ENCODE measurements around the gene FUT8.

DNA sequence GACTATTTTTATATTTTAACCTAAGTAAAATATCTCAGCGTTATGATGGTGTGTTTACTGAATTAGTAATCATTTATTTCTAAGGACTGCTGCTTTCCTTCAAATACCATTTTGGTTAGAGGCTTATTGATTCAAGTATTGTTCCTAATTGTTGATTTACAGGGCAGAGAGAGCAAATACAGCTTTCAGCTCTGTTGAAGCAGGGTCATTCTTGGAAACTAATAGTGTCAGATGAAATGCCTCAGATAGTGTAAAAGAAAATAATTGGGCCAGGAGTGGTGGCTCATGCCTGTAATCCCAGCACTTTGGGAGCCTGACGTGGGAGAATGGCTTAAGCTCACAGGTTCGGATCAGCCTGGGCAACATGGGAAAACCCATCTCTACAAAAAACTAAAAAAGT lies 249.3 kb downstream of the FUT8 start:
- TF ChIP-seq YY1 (IDR thresholded peaks at IDR 0.05; ENCODE audit: insufficient read depth, insufficient read length), result no peak
- TF ChIP-seq ZNF274 (IDR thresholded peaks at IDR 0.05; ENCODE audit: low read depth, low read length), result no peak
